Activated naive CD4-positive, alpha-beta T cell treated with anti-CD3 and anti-CD28 coated beads, Interleukin-2, amount 50 U/mL, for 16 hours (primary cell): ENCODE results near the gene FMNL3.

ENCODE experiments used
- DNase-seq: peaks from one replicate; pipeline ENCODE4 v3.0.0-alpha.2; 2020

The FMNL3 gene

DNA sequence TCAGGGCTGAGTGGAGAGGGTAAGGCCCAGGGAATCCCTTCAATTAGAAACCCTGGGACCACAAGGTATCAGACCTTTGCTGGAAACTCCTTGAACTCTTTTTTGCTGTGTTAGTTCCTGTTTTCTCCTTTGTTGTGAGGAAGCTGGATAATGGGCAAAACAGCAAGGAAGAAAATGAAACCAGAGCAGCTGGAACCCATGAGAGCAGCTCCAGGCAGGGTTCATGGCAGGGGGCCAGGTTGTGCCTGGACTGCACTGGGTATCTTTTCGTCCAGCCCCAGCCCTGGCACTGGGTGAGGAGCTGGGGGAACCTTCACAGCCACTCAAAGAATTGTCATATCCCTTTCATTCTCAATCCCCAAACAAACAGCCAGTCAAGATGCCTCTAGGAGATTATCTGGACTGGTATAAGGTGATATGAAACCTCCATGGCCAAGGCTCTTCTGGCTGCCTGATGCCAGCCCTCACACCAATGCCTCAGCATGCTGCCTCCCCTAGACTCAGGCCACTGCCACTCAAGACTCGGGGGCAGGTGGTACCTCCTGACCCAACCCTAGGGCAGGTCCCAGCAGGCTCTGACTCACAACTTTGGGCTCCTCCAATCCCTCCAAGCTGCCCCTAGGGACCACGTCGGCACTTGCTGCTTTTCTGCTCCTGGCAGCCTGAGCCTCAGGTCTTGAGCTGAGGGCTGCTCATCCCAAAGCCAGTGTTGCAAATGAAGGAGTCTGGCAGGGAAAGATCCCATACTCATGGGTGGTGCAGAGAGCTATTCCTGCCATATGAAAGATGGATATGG lies 118.3 kb downstream of the FMNL3 start:
- DNase-seq: no peak

DNA sequence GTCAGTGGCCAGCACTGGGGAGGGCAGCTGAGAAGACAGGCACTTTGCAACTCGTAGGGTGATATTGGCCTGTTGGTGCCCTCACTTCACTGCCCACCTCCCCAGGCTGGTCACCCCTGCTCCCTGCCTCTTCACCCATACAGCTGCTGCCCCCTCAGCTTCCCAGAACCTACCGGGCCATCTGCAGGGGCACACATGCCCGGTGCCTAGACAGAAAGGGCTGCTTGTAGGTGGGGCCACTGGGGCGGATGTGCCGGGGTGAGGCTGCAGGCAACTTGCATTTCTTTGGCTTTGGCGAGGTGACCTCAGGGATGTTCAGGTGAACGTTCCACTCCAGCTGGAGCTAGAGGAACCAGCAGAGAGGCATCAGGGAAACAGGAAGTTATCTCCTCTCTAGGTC lies 118.9 kb downstream of the FMNL3 start:
- DNase-seq: no peak

GRCh38 chr12:49587174-49587908 lies 119.9 kb downstream of the FMNL3 start:
- no peak for DNase-seq
